ENCODE results near the gene TBR1. TPM values are rescaled to one million over a fixed set of nuclear protein-coding genes. Genes with fewer than 3 reads are reported as not detected.

Gene TBR1
- total RNA-seq, 1 donor from 2014 or later, result not detected

DNA sequence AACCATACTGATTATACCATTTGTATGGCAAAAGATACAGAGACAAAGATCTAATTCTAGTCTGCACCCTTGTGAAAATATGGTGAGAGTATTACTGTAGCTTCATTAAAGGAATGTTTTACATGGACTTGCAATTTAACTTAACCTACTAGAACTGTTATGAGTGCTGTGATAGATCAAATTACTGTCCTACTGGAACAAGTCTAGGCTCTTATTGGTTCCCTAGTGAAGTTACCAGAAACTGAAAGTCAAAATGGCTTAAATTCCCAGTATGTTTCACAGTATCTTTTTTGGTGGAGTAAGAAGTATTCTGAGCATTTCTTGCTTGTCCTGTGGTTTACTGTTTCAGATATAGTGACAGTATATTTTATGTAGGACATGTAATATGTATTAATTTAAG, 3.8 kb upstream of the TBR1 start:
- H3K4me1 ChIP-seq, result peaks cover 33% of the 10 kb centered on the region
- no peak for DNase-seq (ENCODE audit: extremely low spot score in 2 of 2)
- H3K27me3 ChIP-seq, result peaks cover 7% of the 10 kb centered on the region
- H3K27ac ChIP-seq, result no peak overlapping the region
- no peaks in the 10 kb centered on the region for H3K9me3 ChIP-seq
- H3K4me3 ChIP-seq, result no peak overlapping the region
- H3K36me3 ChIP-seq, result no peaks in the 10 kb centered on the region
- intact Hi-C loops (cut with DNase I), result no loop called here
- TF ChIP-seq CTCF (IDR thresholded peaks at IDR 0.05) (no peak), POLR2AphosphoS5 (IDR thresholded peaks at IDR 0.05; ENCODE audit: insufficient read depth in 1 of 2, low read depth in 1 of 2) (no peak), POLR2A (IDR thresholded peaks at IDR 0.05) (no peak)

DNA sequence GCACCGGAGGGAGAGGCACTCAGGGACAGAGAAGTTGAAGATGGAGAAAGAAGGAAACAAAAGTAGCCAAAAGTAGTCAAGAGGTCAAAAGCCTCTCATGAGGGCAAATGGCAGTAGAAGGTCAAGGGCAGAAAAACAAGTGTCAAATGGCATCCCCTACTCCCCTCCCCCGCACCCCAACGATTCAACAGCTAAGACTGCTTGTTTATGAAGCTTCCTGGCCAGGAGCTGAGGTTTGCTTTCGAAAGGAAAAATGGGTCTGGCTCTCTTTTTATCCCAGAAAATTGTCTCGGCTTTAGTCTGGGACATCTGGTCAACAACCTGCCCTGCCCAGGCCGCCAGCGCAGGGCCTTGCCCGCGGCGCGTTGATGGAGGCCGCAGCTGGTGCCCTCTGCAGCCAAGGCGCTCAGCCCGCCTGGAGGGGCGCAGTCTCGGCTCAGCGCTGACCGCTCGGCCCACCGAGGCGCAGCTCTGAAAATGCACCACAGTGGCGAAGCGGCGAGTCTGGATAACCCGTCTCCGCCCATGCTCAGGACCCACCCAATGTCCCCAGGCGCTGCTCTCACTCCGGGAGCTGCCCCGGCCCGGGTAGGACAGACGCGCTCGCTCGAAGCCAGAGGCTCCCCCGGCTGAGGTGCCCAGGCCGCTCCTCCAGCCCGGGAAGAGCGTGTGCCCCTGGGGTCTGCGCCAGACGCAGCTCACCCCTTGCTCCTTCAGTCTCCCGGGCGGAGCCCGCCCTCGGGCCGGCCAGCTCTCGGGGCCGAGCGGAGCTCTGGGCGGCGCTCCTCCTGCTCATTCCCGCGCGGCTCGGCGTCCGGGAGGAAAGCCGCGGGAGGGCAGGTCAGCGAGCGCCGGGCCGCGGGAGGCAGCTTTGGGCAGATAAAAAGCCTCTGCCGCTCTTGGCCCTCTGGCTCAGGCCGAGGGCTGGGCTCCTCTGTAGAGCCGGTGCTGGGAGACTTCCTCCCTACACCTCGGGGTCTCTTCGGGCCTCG, 1.8 kb upstream of the TBR1 start:
- Histone ChIP-seq H3K4me1 (peaks cover 46% of the 10 kb centered on the region), H3K4me3 (peak overlapping the region; percentile 31 to 43), H3K27ac (no peak overlapping the region), H3K27me3 (peaks cover 7% of the 10 kb centered on the region), H3K9me3 (no peaks in the 10 kb centered on the region), H3K36me3 (no peaks in the 10 kb centered on the region)
- TF ChIP-seq POLR2AphosphoS5 (IDR thresholded peaks at IDR 0.05; ENCODE audit: insufficient read depth in 1 of 2, low read depth in 1 of 2), result no peak
- TF ChIP-seq CTCF (IDR thresholded peaks at IDR 0.05), result no peak
- TF ChIP-seq POLR2A (IDR thresholded peaks at IDR 0.05), result no peak
- DNase-seq (ENCODE audit: extremely low spot score in 2 of 2), result no peak
- intact Hi-C loops (cut with DNase I), result no loop called here

DNA sequence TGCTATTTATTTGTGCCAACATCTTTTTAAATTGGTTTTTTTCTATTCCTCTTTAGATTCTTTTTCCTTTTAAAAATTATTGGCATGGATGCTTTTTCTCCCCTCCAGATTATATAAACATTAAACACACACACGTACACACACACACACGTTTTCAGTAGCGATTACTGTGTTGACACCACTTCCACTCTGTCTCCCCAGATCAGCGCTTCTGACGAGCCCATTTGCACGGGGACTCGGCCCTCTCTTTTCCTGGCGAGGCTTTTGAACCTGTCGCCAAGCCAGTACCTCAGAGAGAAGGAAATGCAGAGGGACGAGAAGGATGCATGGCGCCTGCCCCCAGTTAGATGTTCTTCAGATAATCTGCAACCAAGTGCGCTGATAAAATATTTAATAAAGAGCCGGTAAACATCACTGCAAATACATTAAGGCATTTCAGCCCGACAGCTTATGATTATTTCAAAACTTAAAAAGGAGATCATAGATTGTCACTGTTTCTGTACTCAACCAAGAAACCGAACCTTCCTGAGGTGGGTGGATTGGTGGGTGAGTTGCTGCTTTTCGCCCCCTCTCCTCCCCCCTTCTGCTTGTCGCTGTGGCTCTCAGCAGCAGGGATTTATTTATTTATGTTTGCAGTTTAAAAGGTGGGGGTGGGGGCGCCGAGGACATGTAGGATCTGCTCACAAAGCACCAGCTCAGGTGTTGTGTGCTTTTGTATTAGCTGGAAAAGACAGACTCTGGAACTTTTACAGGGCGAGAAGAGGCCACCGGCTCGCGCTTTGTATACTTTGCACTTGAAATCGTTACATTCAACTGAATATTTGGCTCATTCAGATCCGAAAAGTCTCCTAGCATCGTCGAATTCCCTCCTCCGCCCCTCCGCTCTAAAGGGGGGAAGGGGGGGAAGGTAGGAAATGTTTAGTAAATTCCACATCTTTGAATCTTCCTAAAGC, 787 bp upstream of the TBR1 start:
- TF ChIP-seq POLR2AphosphoS5 (IDR thresholded peaks at IDR 0.05; ENCODE audit: insufficient read depth in 1 of 2, low read depth in 1 of 2) (no peak), CTCF (IDR thresholded peaks at IDR 0.05) (no peak), POLR2A (IDR thresholded peaks at IDR 0.05) (no peak)
- no peaks in the 10 kb centered on the region for H3K9me3 ChIP-seq
- H3K27ac ChIP-seq, result no peak overlapping the region
- DNase-seq (ENCODE audit: extremely low spot score in 2 of 2), result no peak
- peaks cover 7% of the 10 kb centered on the region for H3K27me3 ChIP-seq
- peaks cover 46% of the 10 kb centered on the region for H3K4me1 ChIP-seq
- no peaks in the 10 kb centered on the region for H3K36me3 ChIP-seq
- intact Hi-C loops (cut with DNase I), result no loop called here
- peak overlapping the region; percentile 31 to 43 for H3K4me3 ChIP-seq

GRCh38 chr2:161416708-161417437, 776 bp downstream of the TBR1 start:
- Histone ChIP-seq H3K27me3 (peaks cover 7% of the 10 kb centered on the region), H3K27ac (no peak overlapping the region), H3K4me1 (peaks cover 46% of the 10 kb centered on the region), H3K4me3 (peak overlapping the region in 1 of 2 donors; percentile 4), H3K36me3 (no peaks in the 10 kb centered on the region), H3K9me3 (no peaks in the 10 kb centered on the region)
- no peak for DNase-seq (ENCODE audit: extremely low spot score in 2 of 2)
- TF ChIP-seq POLR2AphosphoS5 (IDR thresholded peaks at IDR 0.05; ENCODE audit: insufficient read depth in 1 of 2, low read depth in 1 of 2) (no peak), POLR2A (IDR thresholded peaks at IDR 0.05) (no peak), CTCF (IDR thresholded peaks at IDR 0.05) (no peak)
- intact Hi-C loops (cut with DNase I), result no loop called here

Measured in vagina (tissue), 2 donors.